Breast epithelium (tissue), 3 donors: ENCODE data around the gene AGRN.

Experiments used
- POLR2A ChIP-seq: fragments of 450-650 bp; IDR thresholded peaks from one replicate; pipeline ENCODE4 v1.6.1; 2016; ENCODE audit warnings: antibody characterized with exemption, mild to moderate bottlenecking, moderate library complexity
- POLR2AphosphoS5 ChIP-seq, 3 donors: sonication (generic); formaldehyde crosslinking; IDR thresholded peaks; one replicate each; pipeline ENCODE4 v1.6.1; 2017; ENCODE audit warnings: antibody characterized with exemption in 3 of 3
- TF ChIP-seq, protein P1 (sequence below), 3 donors: fragments of 450-650 bp; IDR thresholded peaks; one replicate each; pipeline ENCODE4 v1.5.1; 2016 to 2017; ENCODE audit warnings: antibody characterized with exemption in 3 of 3, mild to moderate bottlenecking in 3 of 3, moderate library complexity in 3 of 3

DNA sequence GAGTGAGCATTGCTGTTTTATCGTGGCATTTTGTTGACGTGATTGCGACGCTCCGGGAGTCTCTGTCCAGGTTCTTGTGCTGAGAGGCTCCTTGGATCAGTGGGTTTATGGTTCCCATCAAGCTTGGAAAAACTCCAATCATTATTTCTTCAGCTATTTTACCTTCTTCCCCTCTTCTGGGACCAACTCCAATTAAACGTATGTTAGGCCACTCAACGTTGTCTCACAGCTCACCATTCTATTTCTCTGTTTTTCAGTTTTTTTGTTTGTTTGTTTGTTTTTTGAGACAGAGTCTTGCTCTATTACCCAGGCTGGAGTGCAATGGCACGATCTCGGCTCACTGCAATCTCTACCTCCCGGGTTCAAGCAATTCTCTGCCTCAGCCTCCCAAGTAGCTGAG, 28.0 kb upstream of the AGRN start:
- TF ChIP-seq, protein P1, sequence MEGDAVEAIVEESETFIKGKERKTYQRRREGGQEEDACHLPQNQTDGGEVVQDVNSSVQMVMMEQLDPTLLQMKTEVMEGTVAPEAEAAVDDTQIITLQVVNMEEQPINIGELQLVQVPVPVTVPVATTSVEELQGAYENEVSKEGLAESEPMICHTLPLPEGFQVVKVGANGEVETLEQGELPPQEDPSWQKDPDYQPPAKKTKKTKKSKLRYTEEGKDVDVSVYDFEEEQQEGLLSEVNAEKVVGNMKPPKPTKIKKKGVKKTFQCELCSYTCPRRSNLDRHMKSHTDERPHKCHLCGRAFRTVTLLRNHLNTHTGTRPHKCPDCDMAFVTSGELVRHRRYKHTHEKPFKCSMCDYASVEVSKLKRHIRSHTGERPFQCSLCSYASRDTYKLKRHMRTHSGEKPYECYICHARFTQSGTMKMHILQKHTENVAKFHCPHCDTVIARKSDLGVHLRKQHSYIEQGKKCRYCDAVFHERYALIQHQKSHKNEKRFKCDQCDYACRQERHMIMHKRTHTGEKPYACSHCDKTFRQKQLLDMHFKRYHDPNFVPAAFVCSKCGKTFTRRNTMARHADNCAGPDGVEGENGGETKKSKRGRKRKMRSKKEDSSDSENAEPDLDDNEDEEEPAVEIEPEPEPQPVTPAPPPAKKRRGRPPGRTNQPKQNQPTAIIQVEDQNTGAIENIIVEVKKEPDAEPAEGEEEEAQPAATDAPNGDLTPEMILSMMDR (IDR thresholded peaks at IDR 0.05), result no peak
- no peak for TF ChIP-seq POLR2A
- no peak for TF ChIP-seq POLR2AphosphoS5 (IDR thresholded peaks at IDR 0.05)
